SIG-M5 treated with dmso at 0.1 percent for 504 hours (cell line): Measurements from ENCODE around the gene STUM.
"Not testable (repeated sequence)": the region's sequence is repeated elsewhere in the genome, so short reads cannot be mapped to it uniquely, and the experiment has no call there.

Experiments
- DNase-seq: peaks from one replicate; lab custom pipeline; 2025; ENCODE audit not compliant: unreplicated experiment; lab: John Stamatoyannopoulos, UW

Gene STUM

GRCh38 chr1:226579781-226580323 is 31.3 kb downstream of the STUM start:
- no peak for DNase-seq

GRCh38 chr1:226580625-226581270 is 32.2 kb downstream of the STUM start:
- DNase-seq, result no peak

DNA sequence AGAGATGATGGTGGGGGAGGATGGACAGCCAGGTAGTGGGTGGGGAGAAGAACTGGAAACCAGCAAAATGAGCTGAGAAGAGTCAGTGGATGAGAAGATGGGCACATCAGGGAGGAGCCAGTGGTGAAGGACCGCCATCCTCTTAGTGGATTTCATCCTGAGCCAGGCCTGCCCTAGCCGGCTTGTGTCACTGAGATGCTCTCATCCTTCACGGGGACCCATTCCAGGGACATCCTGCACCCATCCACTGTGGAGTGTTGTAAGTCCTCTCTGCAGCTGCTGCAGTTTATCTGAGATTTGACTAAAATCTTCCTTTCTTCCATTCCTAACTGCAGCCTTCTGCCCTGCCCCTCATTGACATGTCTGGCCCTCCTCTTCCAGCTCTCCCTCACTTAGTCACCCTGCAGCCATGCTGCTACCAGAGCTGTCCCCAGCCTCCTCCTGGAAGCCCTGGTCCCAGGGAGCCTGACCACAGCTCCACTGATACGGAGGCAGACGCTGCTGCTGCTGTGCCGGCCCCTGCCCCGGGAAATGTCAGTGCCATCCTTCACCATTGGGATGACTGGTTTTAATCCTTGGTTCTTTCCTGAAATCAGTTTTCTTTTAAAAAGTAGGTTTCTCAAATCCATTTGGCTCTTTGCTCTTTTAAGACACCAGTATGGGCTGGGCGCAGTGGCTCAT is 33.2 kb downstream of the STUM start:
- DNase-seq, result no peak

- no peak for DNase-seq
Measured at GRCh38 chr1:226582966-226583365, 34.4 kb downstream of the STUM start.

- no peak for DNase-seq
Measured at GRCh38 chr1:226584164-226584563, 35.6 kb downstream of the STUM start.

GRCh38 chr1:226586116-226586515 is 37.6 kb downstream of the STUM start:
- no peak for DNase-seq

DNA sequence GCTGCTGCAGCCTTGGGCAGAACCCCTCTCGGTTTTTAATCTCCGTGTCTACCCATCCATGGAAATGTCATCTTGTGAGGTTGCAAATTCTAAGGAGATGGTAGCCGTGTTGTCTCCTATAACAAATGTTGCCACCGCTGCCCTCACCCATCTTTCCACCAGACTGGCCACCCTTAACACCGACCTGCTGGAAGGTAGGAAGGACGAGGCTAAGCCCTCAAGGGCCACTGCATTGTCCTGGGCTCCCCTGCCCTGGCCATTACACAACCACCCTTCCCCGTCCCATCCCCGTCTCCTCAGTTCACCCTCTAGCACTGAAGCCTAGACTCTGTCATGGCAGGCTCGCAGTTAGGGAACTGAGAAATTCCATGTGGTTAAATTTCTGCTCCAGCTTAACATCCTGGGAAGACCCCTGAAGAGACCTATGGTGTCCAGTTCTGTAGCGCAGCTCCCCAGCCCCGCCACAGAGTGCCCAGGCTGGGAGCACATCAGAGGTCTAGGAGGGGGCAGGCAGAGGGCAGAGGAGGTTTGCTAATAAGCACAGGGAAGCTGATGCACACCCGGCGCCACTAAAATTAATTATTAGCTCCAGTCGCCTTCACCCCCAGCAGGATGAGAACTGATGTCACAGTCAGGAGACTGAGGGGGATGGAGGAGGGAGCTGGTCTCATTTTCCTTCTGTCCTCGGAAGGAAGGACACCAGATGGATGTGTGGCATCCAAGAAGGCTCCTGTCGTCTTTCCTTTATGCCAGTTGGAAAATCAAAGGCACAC is 38.3 kb downstream of the STUM start:
- DNase-seq, result no peak

DNA sequence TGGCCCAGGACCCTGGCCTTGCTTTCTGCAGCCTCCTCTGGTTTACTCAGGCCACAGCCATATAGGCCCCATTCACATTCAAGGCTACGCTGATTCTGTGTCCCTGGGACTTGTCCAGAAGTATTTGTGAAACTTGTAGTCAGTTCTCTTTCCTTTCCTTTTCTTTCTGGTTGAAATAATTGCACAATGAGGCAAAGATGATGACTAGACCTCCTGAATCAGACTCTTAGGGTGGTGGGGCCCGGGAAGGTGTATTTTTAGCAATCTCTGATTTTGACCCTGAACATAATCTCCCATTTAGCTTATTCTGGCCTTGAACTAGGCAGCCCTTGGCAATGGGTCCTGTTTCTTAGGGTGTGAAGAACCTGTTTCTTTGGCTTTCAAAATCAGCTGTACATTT is 39.9 kb downstream of the STUM start:
- DNase-seq, result peak; percentile 54

- DNase-seq, result no peak
Measured at GRCh38 chr1:226589008-226589733, 40.6 kb downstream of the STUM start.

GRCh38 chr1:226590614-226591013 is 42.0 kb downstream of the STUM start:
- DNase-seq, result no peak

- no peak for DNase-seq
Measured at GRCh38 chr1:226593541-226593940, 45.0 kb downstream of the STUM start.

GRCh38 chr1:226596531-226597165 is 48.1 kb downstream of the STUM start:
- DNase-seq, result no peak

- DNase-seq, result no peak
Measured at GRCh38 chr1:226597616-226598454, 49.3 kb downstream of the STUM start.

GRCh38 chr1:226598455-226598849 is 49.9 kb downstream of the STUM start:
- DNase-seq, result no peak

DNA sequence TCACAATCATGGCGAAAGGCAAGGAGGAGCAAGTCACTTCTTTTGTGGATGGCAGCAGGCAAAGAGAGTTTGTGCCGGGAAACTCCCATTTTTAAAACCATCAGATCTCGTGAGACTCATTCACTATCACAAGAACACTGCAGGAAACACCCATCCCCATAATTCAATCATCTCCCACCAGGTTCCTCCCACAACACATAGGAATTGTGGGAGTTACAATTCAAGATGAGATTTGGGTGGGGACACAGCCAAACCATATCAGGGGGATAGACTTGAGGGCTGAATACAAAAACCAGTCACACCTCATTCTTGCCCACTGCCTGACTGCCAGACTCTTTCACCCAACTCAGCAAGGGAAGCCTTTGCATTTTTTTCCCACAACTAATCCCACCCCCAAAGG is 50.4 kb downstream of the STUM start:
- not testable (repeated sequence) for DNase-seq

DNA sequence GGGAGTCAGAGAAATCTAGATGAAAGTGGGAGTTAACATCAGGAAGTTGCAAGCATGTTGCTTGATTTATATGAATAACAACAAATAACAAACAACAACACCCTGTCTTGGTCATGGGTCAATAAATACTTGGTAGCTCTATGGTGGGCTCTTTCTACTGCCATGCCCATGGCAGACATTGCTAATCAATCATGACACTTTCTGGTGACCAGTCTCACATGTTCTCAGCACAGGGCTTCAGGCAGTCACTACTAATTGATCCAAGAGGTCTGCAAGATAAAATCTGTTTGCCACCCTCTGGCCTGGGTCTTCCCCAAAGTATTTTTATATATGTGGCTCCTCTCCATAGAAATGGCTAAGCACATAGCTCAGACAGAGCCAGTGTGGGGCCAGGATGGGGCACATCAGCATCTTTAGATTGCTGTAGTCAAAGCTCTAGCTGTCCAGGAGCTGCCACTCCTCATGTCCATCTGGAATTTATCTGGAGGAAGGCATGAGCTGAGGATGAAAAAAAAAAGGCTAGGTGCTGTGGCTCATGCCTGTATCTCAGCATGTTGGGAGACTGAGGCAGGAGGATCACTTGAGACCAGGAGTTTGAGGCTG is 51.2 kb downstream of the STUM start:
- DNase-seq, result no peak

DNA sequence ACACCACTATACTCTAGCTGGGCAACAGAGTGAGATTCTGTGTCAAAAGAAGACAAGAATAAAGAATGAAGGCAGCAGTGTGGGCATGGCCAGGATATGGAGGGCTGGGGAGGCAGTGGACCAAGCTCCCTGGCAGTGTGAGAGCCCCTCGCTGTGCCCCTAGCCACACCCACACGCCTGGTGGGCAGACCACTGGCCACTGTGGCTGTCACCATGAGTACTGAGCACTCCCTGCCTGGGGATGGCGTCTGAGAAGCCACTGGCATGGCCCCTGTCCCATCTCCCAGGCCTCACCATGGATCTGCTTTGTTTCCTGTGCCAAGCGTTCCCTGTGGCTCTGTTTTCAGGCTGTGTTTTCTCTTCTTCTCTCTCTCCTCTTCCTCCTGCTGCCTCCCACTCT is 51.7 kb downstream of the STUM start:
- DNase-seq, result no peak

- DNase-seq, result no peak
Measured at GRCh38 chr1:226601456-226601855, 52.9 kb downstream of the STUM start.
